ENCODE results near the gene PRKAG2.

PRKAG2 gene

DNA sequence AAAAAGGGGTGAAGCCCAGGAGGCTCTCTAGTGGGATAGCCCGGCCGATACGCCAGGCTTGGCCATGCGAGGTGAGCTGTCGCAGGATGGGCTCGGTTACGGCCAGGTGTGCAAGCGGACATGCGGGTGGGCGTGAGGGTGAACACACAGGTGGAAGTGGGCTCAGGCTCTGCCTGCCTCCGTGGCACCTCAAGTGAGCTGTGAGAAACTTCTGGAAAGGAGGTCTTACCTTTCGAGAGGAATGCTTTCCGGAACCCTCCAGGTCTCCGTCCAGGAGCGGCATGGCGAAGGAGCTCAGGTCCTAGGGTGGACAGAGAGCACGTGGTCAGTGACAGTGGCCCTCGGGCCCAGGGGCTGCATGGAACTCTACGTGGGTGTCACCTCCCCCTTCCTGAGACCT is 90.7 kb downstream of the PRKAG2 start:
- TF ChIP-seq, protein P1, sequence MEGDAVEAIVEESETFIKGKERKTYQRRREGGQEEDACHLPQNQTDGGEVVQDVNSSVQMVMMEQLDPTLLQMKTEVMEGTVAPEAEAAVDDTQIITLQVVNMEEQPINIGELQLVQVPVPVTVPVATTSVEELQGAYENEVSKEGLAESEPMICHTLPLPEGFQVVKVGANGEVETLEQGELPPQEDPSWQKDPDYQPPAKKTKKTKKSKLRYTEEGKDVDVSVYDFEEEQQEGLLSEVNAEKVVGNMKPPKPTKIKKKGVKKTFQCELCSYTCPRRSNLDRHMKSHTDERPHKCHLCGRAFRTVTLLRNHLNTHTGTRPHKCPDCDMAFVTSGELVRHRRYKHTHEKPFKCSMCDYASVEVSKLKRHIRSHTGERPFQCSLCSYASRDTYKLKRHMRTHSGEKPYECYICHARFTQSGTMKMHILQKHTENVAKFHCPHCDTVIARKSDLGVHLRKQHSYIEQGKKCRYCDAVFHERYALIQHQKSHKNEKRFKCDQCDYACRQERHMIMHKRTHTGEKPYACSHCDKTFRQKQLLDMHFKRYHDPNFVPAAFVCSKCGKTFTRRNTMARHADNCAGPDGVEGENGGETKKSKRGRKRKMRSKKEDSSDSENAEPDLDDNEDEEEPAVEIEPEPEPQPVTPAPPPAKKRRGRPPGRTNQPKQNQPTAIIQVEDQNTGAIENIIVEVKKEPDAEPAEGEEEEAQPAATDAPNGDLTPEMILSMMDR (IDR thresholded peaks at IDR 0.05; ENCODE audit: low read depth, low read length, poor library complexity, severe bottlenecking) = no peak
- TF ChIP-seq EZH2phosphoT487 (IDR thresholded peaks at IDR 0.05; ENCODE audit: borderline replicate concordance, low read length) = no peak
- Histone ChIP-seq H3K4me3 (ENCODE audit: low read length) (no peak overlapping the region), H3K36me3 (ENCODE audit: control insufficient read depth, low read length) (no peaks in the 10 kb centered on the region), H3K9me2 (replicated peaks; ENCODE audit: control insufficient read depth, low read length) (no peaks in the 10 kb centered on the region), H3K4me1 (ENCODE audit: control insufficient read depth, low read length) (peaks cover 14% of the 10 kb centered on the region), H3K79me2 (ENCODE audit: control insufficient read depth, low read length) (no peaks in the 10 kb centered on the region), H3F3A (ENCODE audit: control insufficient read depth, insufficient read depth) (no peaks in the 10 kb centered on the region), H3K4me2 (ENCODE audit: low read length) (no peak overlapping the region), H3K27me3 (ENCODE audit: control insufficient read depth, low read length) (peaks cover 19% of the 10 kb centered on the region), H3K9me3 (ENCODE audit: control insufficient read depth, insufficient read depth, low read length) (no peaks in the 10 kb centered on the region), H4K20me1 (ENCODE audit: control insufficient read depth, insufficient read depth, low read depth, low read length) (no peaks in the 10 kb centered on the region), H3K27ac (ENCODE audit: low read depth, low read length) (no peak overlapping the region)

DNA sequence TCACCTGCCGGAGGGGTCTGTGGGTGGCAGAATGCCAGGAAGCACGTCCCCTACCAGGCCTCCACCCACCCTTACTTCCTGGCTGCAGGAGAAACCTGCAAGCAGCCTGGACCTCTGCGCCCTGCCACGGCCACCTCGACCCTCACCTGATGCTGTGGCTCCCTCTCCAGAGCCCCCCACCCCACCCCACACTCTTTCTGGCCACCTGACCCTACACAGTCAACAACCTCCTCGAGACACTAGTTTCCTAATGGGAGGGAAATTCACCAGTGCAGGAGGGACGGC is 91.3 kb downstream of the PRKAG2 start:
- H3K27ac ChIP-seq (ENCODE audit: low read depth, low read length) = no peak overlapping the region
- H4K20me1 ChIP-seq (ENCODE audit: control insufficient read depth, insufficient read depth, low read depth, low read length) = no peaks in the 10 kb centered on the region
- H3K36me3 ChIP-seq (ENCODE audit: control insufficient read depth, low read length) = no peaks in the 10 kb centered on the region
- H3K4me2 ChIP-seq (ENCODE audit: low read length) = no peak overlapping the region
- H3F3A ChIP-seq (ENCODE audit: control insufficient read depth, insufficient read depth) = no peaks in the 10 kb centered on the region
- peaks cover 14% of the 10 kb centered on the region for H3K4me1 ChIP-seq (ENCODE audit: control insufficient read depth, low read length)
- no peaks in the 10 kb centered on the region for H3K9me3 ChIP-seq (ENCODE audit: control insufficient read depth, insufficient read depth, low read length)
- no peaks in the 10 kb centered on the region for H3K9me2 ChIP-seq (replicated peaks; ENCODE audit: control insufficient read depth, low read length)
- no peak overlapping the region for H3K4me3 ChIP-seq (ENCODE audit: low read length)
- H3K79me2 ChIP-seq (ENCODE audit: control insufficient read depth, low read length) = no peaks in the 10 kb centered on the region
- H3K27me3 ChIP-seq (ENCODE audit: control insufficient read depth, low read length) = peaks cover 19% of the 10 kb centered on the region
- TF ChIP-seq EZH2phosphoT487 (IDR thresholded peaks at IDR 0.05; ENCODE audit: borderline replicate concordance, low read length) = no peak
- TF ChIP-seq, protein P1 (IDR thresholded peaks at IDR 0.05; ENCODE audit: low read depth, low read length, poor library complexity, severe bottlenecking) = no peak

GRCh38 chr7:151784853-151785680 is 91.8 kb downstream of the PRKAG2 start:
- H3K4me2 ChIP-seq (ENCODE audit: low read length) = no peak overlapping the region
- H3K4me3 ChIP-seq (ENCODE audit: low read length) = no peak overlapping the region
- no peaks in the 10 kb centered on the region for H4K20me1 ChIP-seq (ENCODE audit: control insufficient read depth, insufficient read depth, low read depth, low read length)
- TF ChIP-seq, protein P1 (IDR thresholded peaks at IDR 0.05; ENCODE audit: low read depth, low read length, poor library complexity, severe bottlenecking) = no peak
- TF ChIP-seq EZH2phosphoT487 (IDR thresholded peaks at IDR 0.05; ENCODE audit: borderline replicate concordance, low read length) = no peak
- no peaks in the 10 kb centered on the region for H3K79me2 ChIP-seq (ENCODE audit: control insufficient read depth, low read length)
- no peaks in the 10 kb centered on the region for H3K9me2 ChIP-seq (replicated peaks; ENCODE audit: control insufficient read depth, low read length)
- H3K4me1 ChIP-seq (ENCODE audit: control insufficient read depth, low read length) = peaks cover 14% of the 10 kb centered on the region
- no peaks in the 10 kb centered on the region for H3K9me3 ChIP-seq (ENCODE audit: control insufficient read depth, insufficient read depth, low read length)
- H3K27me3 ChIP-seq (ENCODE audit: control insufficient read depth, low read length) = peaks cover 19% of the 10 kb centered on the region
- no peaks in the 10 kb centered on the region for H3F3A ChIP-seq (ENCODE audit: control insufficient read depth, insufficient read depth)
- H3K36me3 ChIP-seq (ENCODE audit: control insufficient read depth, low read length) = no peaks in the 10 kb centered on the region
- H3K27ac ChIP-seq (ENCODE audit: low read depth, low read length) = no peak overlapping the region

Measured in DOHH2 (cell line).